SK-N-SH (cell line): ENCODE results near the gene CCDC102A.

Source experiments
- CHD2 ChIP-seq: fragments of 150-350 bp; IDR thresholded peaks from 2 replicates; pipeline ENCODE4 v1.6.1; 2018; ENCODE audit warnings: low read length; ENCODE audit not compliant: partially characterized antibody
- CTCF ChIP-seq: fragments of 200-600 bp; sonication (generic); IDR thresholded peaks from 2 replicates; pipeline ENCODE4 v1.6.1; 2017; ENCODE audit warnings: antibody characterized with exemption, mild to moderate bottlenecking, moderate library complexity
- EP300 ChIP-seq, 2 experiments: IDR thresholded peaks; 2 replicates each; pipeline versions ENCODE4 v1.4.0 to v1.6.1; 2012; ENCODE audit warnings: borderline replicate concordance in 1 of 2, low read depth in 1 of 2, low read length in 1 of 2
- FOXM1 ChIP-seq: IDR thresholded peaks from 2 replicates; pipeline ENCODE4 v1.4.0; 2012; ENCODE audit warnings: low read depth, mild to moderate bottlenecking
- PBX3 ChIP-seq: IDR thresholded peaks from 2 replicates; pipeline ENCODE4; 2012
- REST ChIP-seq: IDR thresholded peaks from 2 replicates; pipeline ENCODE4 v1.6.1; 2012; ENCODE audit warnings: mild to moderate bottlenecking, low read depth, low read length, moderate library complexity
- RFX5 ChIP-seq: IDR thresholded peaks from 2 replicates; pipeline ENCODE4 v1.6.1; 2012; ENCODE audit warnings: mild to moderate bottlenecking, improper control_type of control experiment, low read length
- TAF1 ChIP-seq: IDR thresholded peaks from 2 replicates; pipeline ENCODE4 v1.6.1; 2012; ENCODE audit warnings: low read depth, mild to moderate bottlenecking, low read length, moderate library complexity, borderline replicate concordance

GRCh38 chr16:57578521-57579360 is 42.4 kb upstream of the CCDC102A start:
- TF ChIP-seq CTCF (no peak), FOXM1 (no peak), CHD2 (no peak), REST (no peak), EP300 (IDR thresholded peaks at IDR 0.05; ENCODE audit: borderline replicate concordance in 1 of 2, low read depth in 1 of 2, low read length in 1 of 2) (no peak), PBX3 (no peak), TAF1 (no peak), RFX5 (no peak)
